Right atrium auricular region (tissue), 2 donors: Measurements from ENCODE around the gene SLC9A3. TPM values are rescaled to one million over a fixed set of nuclear protein-coding genes. Genes with fewer than 3 reads are reported as not detected.

Experiments used
- DNase-seq: peaks from one replicate; pipeline ENCODE4 v3.0.0-alpha.2; 2019; ENCODE audit warnings: low spot score
- H3K27ac ChIP-seq, 2 donors: fragments of 200-600 bp; sonication (generic); 1 replicate in 1 of 2; 2 replicates in 1 of 2; pipeline ENCODE4 v1.5.1; 2016 to 2019
- H3K27me3 ChIP-seq, 2 donors: fragments of 200-600 bp; sonication (generic); one replicate each; pipeline versions ENCODE4 v1.5.1 to v1.6.0; 2017 to 2019
- H3K36me3 ChIP-seq: fragments of 200-600 bp; sonication (generic); one replicate; pipeline ENCODE4 v1.5.1; 2016
- H3K4me1 ChIP-seq, 2 donors: fragments of 200-600 bp; sonication (generic); one replicate each; pipeline versions ENCODE4 v1.5.1 to v1.6.0; 2017 to 2019
- H3K4me3 ChIP-seq, 2 donors: fragments of 200-600 bp; sonication (generic); 1 replicate in 1 of 2; 2 replicates in 1 of 2; pipeline ENCODE4 v1.5.1; 2017 to 2019; ENCODE audit warnings: mild to moderate bottlenecking in 1 of 2, moderate library complexity in 1 of 2
- H3K9me3 ChIP-seq, 2 donors: fragments of 200-600 bp; sonication (generic); one replicate each; pipeline ENCODE4 v1.5.1; 2019
- total RNA-seq, 2 donors: library from RNA; depleted of rRNA; stranded (reverse); fragments of >200 nt; gene quantifications; one replicate each; pipeline ENCODE4 v1.1.0, GENCODE V29; 2016
- TF ChIP-seq, protein P1 (sequence below), 2 donors: fragments of 200-600 bp; sonication (generic); IDR thresholded peaks; one replicate each; pipeline ENCODE4 v1.5.1; 2019; ENCODE audit warnings: antibody characterized with exemption in 2 of 2

Gene SLC9A3
- total RNA-seq, 2 donors from 2014 or later, result 1.8 to 2.3 TPM

DNA sequence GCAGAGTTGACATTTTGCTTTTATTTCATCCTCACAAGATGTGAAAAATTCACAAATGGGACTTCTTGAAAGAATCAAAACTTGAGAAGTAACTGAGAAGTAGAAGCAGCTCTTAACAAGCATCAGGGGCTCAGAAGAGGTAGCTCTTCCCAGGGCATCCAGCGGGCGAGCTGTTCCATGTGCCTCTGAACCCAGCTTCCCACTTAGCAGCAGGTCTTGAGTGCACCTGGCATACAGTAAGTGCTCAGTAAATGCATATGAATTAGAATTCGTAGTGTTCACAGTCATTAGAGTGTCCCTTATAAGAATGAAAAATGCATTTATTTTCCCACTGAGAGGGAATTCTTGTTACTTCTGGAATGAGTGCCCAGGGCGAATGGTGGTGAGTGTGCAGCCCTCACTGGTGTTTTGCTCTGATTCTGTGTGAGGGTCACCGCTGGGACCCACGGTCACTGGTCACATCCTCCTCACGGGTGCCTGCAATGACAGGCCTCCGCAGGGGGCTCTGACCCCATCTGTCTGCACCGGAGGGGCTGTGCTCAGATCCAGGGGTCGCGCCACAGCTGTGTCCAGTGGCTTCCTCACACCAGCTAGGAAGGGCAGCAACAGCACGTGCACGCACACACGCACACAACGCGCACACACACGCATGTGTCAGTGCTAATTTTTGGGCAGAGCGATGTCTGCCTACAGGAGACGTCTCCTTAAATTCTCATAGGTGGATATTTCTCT, 54.3 kb downstream of the SLC9A3 start:
- Histone ChIP-seq H3K36me3 (peaks cover 22% of the 10 kb centered on the region), H3K9me3 (no peaks in the 10 kb centered on the region), H3K4me3 (no peak overlapping the region), H3K4me1 (peaks cover 0 to 19% of the 10 kb centered on the region in 2 donors), H3K27ac (no peak overlapping the region), H3K27me3 (no peaks in the 10 kb centered on the region)
- TF ChIP-seq, protein P1, sequence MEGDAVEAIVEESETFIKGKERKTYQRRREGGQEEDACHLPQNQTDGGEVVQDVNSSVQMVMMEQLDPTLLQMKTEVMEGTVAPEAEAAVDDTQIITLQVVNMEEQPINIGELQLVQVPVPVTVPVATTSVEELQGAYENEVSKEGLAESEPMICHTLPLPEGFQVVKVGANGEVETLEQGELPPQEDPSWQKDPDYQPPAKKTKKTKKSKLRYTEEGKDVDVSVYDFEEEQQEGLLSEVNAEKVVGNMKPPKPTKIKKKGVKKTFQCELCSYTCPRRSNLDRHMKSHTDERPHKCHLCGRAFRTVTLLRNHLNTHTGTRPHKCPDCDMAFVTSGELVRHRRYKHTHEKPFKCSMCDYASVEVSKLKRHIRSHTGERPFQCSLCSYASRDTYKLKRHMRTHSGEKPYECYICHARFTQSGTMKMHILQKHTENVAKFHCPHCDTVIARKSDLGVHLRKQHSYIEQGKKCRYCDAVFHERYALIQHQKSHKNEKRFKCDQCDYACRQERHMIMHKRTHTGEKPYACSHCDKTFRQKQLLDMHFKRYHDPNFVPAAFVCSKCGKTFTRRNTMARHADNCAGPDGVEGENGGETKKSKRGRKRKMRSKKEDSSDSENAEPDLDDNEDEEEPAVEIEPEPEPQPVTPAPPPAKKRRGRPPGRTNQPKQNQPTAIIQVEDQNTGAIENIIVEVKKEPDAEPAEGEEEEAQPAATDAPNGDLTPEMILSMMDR (IDR thresholded peaks at IDR 0.05), result no peak
- DNase-seq, result no peak

DNA sequence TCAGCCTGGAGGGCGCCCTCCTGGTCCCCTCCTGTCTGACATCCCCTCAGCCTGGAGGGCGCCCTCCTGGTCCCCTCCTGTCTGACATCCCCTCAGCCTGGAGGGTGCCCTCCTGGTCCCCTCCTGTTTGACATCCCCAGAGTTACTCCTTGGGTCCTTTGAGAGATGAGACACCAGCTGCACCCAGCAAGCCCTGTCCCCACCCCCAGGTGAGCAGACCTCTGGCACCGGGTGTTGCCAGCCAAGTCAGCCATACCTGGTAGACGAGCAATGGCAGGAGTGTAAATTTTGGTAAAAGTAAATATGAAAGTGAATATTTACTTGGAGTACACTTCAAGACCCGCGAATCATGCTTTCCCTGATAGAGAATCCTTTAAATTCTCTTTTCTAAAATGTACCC, 55.8 kb downstream of the SLC9A3 start:
- Histone ChIP-seq H3K36me3 (peaks cover 34% of the 10 kb centered on the region), H3K4me1 (peaks cover 0 to 8% of the 10 kb centered on the region in 2 donors), H3K9me3 (no peaks in the 10 kb centered on the region), H3K27ac (no peak overlapping the region), H3K4me3 (no peak overlapping the region), H3K27me3 (no peaks in the 10 kb centered on the region)
- TF ChIP-seq, protein P1 (IDR thresholded peaks at IDR 0.05), result no peak
- no peak for DNase-seq

DNA sequence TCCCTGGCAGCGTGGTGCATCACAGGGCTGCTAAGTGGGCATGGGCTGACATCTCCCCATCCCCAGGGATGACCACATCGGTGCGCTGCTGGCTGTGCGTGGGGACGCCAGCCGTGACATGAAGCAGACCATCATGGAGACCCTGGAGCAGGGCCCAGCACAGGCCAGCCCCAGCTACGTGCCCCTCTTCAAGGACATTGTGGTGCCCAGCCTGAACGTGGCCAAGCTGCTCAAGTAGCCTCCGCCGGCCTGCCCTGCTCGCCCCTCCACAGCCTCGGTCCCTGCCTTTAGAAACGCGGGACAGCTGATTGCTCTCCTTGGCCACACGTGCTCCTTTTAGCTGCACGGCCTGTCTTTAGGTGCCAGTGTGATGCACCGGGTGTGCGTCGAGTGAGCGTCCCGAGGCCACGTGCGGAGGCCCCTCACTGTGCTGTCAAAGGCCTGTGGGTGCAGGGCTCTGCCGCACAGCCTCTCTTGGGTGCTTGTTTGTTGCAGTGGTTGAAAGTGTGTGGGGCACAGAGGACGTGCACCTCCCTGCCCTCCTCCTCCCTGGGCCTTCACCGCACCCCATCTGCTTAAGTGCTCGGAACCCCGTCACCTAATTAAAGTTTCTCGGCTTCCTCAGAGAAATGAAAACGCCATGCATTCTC, 57.5 kb downstream of the SLC9A3 start:
- Histone ChIP-seq H3K4me1 (peaks cover 0 to 1% of the 10 kb centered on the region in 2 donors), H3K27ac (no peak overlapping the region), H3K27me3 (no peaks in the 10 kb centered on the region), H3K4me3 (no peak overlapping the region), H3K36me3 (peaks cover 48% of the 10 kb centered on the region), H3K9me3 (no peaks in the 10 kb centered on the region)
- no peak for DNase-seq
- TF ChIP-seq, protein P1 (IDR thresholded peaks at IDR 0.05), result no peak

DNA sequence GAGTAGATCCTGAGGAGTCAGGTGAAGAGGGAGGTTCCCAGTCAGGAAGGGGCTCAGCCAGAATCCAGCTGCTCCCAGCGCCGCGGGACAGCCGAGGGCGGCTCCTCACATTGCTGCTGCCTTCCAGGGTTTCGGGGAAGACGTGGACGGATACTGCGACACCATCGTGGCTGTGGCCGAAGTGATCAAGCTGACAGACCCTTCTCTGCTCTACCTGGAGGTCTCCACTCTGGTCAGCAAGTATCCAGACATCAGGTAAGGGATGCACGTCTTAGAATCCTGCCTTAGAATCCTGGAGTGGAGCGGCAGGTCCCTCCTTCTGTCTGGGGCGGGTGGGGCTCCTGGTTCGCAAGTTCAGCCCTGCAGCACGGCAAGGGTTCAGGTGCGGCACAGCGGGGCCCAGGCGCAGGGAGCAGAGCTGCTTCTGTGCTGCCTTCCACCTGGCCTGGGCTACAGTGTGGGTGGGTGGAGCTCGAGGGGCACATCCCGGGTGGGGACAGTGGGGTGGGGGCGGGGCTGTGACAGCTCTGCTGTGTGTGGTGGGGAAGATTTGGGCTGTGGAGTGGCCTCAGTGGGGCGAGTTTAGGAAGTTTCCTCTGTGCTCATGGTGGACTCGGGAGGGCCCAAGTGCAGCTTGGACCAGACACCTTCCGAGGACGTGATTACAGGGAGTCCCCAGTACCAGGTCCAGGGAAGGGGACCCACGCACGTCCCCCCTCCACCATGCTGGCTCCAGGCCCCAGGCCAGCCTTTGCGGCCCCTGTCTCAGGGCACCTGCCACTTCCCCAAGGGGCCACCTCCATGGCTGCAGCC, 58.5 kb downstream of the SLC9A3 start:
- Histone ChIP-seq H3K9me3 (no peaks in the 10 kb centered on the region), H3K36me3 (peaks cover 48% of the 10 kb centered on the region), H3K27ac (no peak overlapping the region), H3K4me1 (no peaks in the 10 kb centered on the region), H3K4me3 (no peak overlapping the region), H3K27me3 (no peaks in the 10 kb centered on the region)
- no peak for DNase-seq
- TF ChIP-seq, protein P1 (IDR thresholded peaks at IDR 0.05), result no peak

DNA sequence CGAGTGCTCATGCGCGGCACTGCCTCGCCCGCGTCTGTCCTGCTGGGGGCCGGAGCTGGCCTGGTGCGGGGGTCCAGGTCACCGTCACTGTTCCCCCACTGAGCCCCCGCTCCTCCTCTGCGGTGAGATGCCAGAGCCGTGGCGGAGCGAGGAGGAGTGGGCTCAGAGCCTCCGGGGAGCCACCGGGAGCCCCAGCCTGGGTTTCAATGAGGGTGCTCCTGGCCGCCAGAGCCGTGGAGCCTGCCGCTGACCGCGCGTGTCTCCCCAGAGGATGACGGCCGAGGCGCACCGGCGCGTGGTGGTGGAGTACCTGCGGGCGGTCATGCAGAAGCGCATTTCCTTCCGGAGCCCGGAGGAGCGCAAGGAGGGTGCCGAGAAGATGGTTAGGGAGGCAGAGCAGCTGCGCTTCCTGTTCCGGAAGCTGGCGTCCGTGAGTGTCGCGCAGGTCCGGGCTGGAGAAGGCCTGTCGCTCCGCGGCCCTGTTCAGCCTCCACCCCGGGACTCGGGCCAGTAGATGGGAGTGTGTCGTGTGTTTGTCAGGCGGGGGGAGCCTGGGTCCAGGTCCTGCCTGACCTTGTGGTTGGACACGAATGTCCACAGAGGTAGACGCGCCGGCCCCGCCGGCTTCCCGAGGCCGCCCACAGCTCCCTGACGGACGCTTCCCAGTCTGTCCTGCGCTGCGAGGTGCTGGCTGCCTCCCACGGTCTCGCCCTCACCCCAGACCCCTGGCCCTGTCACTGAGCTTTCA, 59.2 kb downstream of the SLC9A3 start:
- no peaks in the 10 kb centered on the region for H3K9me3 ChIP-seq
- H3K4me1 ChIP-seq, result no peaks in the 10 kb centered on the region
- no peak for DNase-seq
- TF ChIP-seq, protein P1 (IDR thresholded peaks at IDR 0.05), result no peak
- no peak overlapping the region for H3K4me3 ChIP-seq
- H3K27ac ChIP-seq, result no peak overlapping the region
- no peaks in the 10 kb centered on the region for H3K27me3 ChIP-seq
- peaks cover 53% of the 10 kb centered on the region for H3K36me3 ChIP-seq
